Mesodermal cell (in vitro differentiated cells): ENCODE results near the gene ZNF358.
A peak's percentile ranks its signal among the peaks of the same experiment; 100 is the strongest.

Experiments used
- H3K27ac ChIP-seq: 2 replicates; pipeline ENCODE4 v1.7.0; 2013; ENCODE audit warnings: mild to moderate bottlenecking, low read depth, low read length, moderate library complexity; ENCODE audit not compliant: severe bottlenecking
- H3K36me3 ChIP-seq: 2 replicates; pipeline ENCODE4 v1.7.1; 2013; ENCODE audit warnings: mild to moderate bottlenecking, low read length, moderate library complexity; ENCODE audit not compliant: control insufficient read depth, insufficient read depth
- H3K4me1 ChIP-seq: one replicate; pipeline ENCODE4 v1.7.1; 2013; ENCODE audit warnings: mild to moderate bottlenecking, low read length; ENCODE audit not compliant: insufficient read depth, control insufficient read depth, poor library complexity, severe bottlenecking
- H3K4me3 ChIP-seq: 2 replicates; pipeline ENCODE4 v1.7.0; 2013; ENCODE audit warnings: low read length, control low read depth, mild to moderate bottlenecking; ENCODE audit not compliant: insufficient read depth, poor library complexity, severe bottlenecking; ENCODE audit errors: extremely low read depth
- H3K9me3 ChIP-seq: 2 replicates; pipeline ENCODE4 v1.7.1; 2013; ENCODE audit warnings: mild to moderate bottlenecking, low read length, moderate library complexity; ENCODE audit not compliant: control insufficient read depth
- WGBS, 2 experiments: methylation state at CpG; one replicate each; pipeline ENCODE4 v1.1.5; 2013; ENCODE audit warnings: missing lambda C conversion rate in 2 of 2; ENCODE audit not compliant: insufficient coverage in 2 of 2; 5-methylcytosine and 5-hydroxymethylcytosine counted together

The ZNF358 gene

GRCh38 chr19:7507884-7508283 is 8.0 kb upstream of the ZNF358 start:
- H3K27ac ChIP-seq: no peak overlapping the region

DNA sequence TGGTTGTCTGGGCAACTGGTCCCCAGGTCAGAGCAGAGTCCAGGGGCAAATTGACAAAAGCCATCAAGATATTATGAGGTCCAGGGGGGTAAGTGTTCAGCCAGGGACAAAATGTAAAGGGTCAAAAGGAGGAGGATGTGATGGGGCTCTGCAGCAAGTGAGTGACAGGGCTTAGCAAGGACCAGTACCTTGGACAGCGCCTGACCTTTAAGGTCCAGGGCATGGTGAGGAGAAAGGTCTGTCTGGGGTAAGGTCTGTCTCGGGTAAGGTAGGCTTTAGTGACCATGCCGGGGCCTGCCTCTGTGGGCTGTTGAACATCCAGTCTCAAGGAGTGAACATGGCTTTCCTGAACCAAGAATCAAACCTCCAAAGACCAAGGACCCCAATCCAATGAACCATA is 6.3 kb upstream of the ZNF358 start:
- 38 to 50% methylated on average over 1 to 2 of the region's 3 CpGs for WGBS, 2 experiments
- no peaks in the 10 kb centered on the region for H3K9me3 ChIP-seq
- no peaks in the 10 kb centered on the region for H3K36me3 ChIP-seq
- no peak overlapping the region for H3K27ac ChIP-seq
- no peaks in the 10 kb centered on the region for H3K4me1 ChIP-seq
- H3K4me3 ChIP-seq: no peak overlapping the region

More at GRCh38 chr19:7507884-7508283, 8.0 kb upstream of the ZNF358 start:
- H3K4me1 ChIP-seq: no peaks in the 10 kb centered on the region
- WGBS, 2 experiments: 52 to 59% methylated on average over 7 to 10 of the region's 11 CpGs
- no peak overlapping the region for H3K4me3 ChIP-seq
- no peaks in the 10 kb centered on the region for H3K36me3 ChIP-seq
- H3K9me3 ChIP-seq: no peaks in the 10 kb centered on the region

- 59 to 75% methylated on average over 4 of the region's 6 CpGs for WGBS, 2 experiments
- H3K4me3 ChIP-seq: no peak overlapping the region
Observed at GRCh38 chr19:7512400-7512851, 3.5 kb upstream of the ZNF358 start.

GRCh38 chr19:7513809-7514642 is 1.9 kb upstream of the ZNF358 start:
- H3K36me3 ChIP-seq: peaks cover 8% of the 10 kb centered on the region
- peaks cover 15% of the 10 kb centered on the region for H3K4me1 ChIP-seq
- H3K27ac ChIP-seq: no peak overlapping the region
- 88 to 89% methylated on average over 2 of the region's 5 CpGs for WGBS, 2 experiments
- H3K9me3 ChIP-seq: no peaks in the 10 kb centered on the region
- no peak overlapping the region for H3K4me3 ChIP-seq

More at GRCh38 chr19:7512400-7512851, 3.5 kb upstream of the ZNF358 start:
- no peaks in the 10 kb centered on the region for H3K9me3 ChIP-seq
- H3K27ac ChIP-seq: no peak overlapping the region
- peaks cover 15% of the 10 kb centered on the region for H3K4me1 ChIP-seq
- H3K36me3 ChIP-seq: no peaks in the 10 kb centered on the region

- Histone ChIP-seq H3K4me1 (peaks cover 15% of the 10 kb centered on the region), H3K36me3 (peaks cover 17% of the 10 kb centered on the region), H3K9me3 (no peaks in the 10 kb centered on the region), H3K27ac (peak overlapping the region; percentile 62), H3K4me3 (peak overlapping the region; percentile 35)
- WGBS, 2 experiments: 88 to 97% methylated on average over 5 to 7 of the region's 13 CpGs
Observed at GRCh38 chr19:7515110-7515644, 726 bp upstream of the ZNF358 start.

DNA sequence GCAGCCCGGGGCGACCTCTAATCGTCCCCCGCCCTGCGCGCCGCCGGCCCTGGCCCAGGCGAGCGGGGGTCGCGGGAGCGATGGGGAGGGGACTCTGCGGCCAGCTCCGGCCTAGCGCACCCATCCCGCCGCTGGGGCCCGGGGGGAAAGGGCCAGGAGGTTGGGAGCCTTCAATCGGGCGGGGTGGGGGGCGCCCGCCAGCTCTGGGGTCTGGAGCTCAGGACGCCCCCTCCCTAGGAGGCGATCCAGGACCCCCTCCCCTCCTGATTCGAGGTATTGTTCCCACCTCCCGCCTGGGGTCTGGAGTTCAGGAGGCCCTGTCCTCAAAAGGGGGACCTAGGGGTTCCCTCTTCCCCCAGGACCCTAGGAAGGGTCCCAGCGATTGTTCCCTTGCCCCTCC is 430 bp downstream of the ZNF358 start:
- WGBS, 2 experiments: 0 to 4% methylated on average over 6 to 10 of the region's 28 CpGs
- Histone ChIP-seq H3K27ac (peak overlapping the region; percentile 29), H3K9me3 (no peaks in the 10 kb centered on the region), H3K4me1 (peaks cover 15% of the 10 kb centered on the region), H3K4me3 (peak overlapping the region; percentile 63), H3K36me3 (peaks cover 23% of the 10 kb centered on the region)

DNA sequence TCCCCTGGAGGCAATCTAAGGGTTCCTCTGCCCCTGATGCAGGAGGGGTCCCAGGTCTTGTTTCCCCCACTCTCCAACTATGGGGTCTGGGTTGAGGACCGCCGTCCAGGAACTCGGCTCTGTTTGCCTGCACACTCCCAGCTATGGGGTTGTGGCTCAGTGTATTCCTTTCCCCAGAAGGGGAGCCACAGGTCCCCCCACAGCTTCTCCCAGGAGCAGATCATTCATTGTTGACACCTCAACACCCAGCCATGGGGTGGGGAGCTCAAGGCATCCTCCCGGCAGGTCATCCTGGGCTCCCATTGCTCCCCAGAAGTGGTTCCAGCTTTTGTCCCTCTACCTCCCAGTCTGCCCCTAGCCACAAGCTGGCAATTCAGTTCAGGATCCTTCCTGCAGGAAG is 975 bp downstream of the ZNF358 start:
- Histone ChIP-seq H3K4me3 (peak overlapping the region; percentile 63), H3K9me3 (no peaks in the 10 kb centered on the region), H3K36me3 (peaks cover 23% of the 10 kb centered on the region), H3K4me1 (peaks cover 15% of the 10 kb centered on the region), H3K27ac (no peak overlapping the region)
- WGBS, 2 experiments: 82 to 89% methylated on average over 1 to 4 of the region's 4 CpGs

GRCh38 chr19:7519361-7520130 is 3.6 kb downstream of the ZNF358 start:
- peaks cover 24% of the 10 kb centered on the region for H3K4me1 ChIP-seq
- H3K9me3 ChIP-seq: no peaks in the 10 kb centered on the region
- WGBS, 2 experiments: 95 to 97% methylated on average over 67 to 72 of the region's 74 CpGs
- no peak overlapping the region for H3K4me3 ChIP-seq
- H3K27ac ChIP-seq: no peak overlapping the region
- peaks cover 23% of the 10 kb centered on the region for H3K36me3 ChIP-seq

- Histone ChIP-seq H3K36me3 (peaks cover 31% of the 10 kb centered on the region), H3K4me1 (peaks cover 18% of the 10 kb centered on the region), H3K27ac (no peak overlapping the region), H3K9me3 (no peaks in the 10 kb centered on the region), H3K4me3 (no peak overlapping the region)
- 96% methylated on average over 35 to 49 of the region's 51 CpGs for WGBS, 2 experiments
Observed at GRCh38 chr19:7520131-7521051, 4.5 kb downstream of the ZNF358 start.

GRCh38 chr19:7521551-7522071 is 5.7 kb downstream of the ZNF358 start:
- Histone ChIP-seq H3K4me1 (peaks cover 15% of the 10 kb centered on the region), H3K36me3 (peaks cover 44% of the 10 kb centered on the region), H3K4me3 (peak overlapping the region; percentile 89), H3K27ac (peak overlapping the region; percentile 41), H3K9me3 (no peaks in the 10 kb centered on the region)
- 56% methylated on average over 8 to 10 of the region's 10 CpGs for WGBS, 2 experiments
